ENCODE measurements around the gene TTLL10. TPM values are rescaled to one million over a fixed set of nuclear protein-coding genes. Genes with fewer than 3 reads are reported as not detected.

Gene TTLL10
- total and polyA plus RNA-seq, 8 donors, result 0.13 to 6.4 (median 0.46) TPM; not detected in 5

- Histone ChIP-seq H3K27ac (peak overlapping the region in 2 of 5 donors; percentile 20 to 33), H3K4me1 (peaks cover 20 to 63% (median 50%) of the 10 kb centered on the region in 4 donors), H3K9me3 (no peaks in the 10 kb centered on the region), H3K36me3 (peaks cover 0 to 17% (median 3%) of the 10 kb centered on the region in 4 donors), H3K27me3 (peaks cover 3 to 100% (median 40%) of the 10 kb centered on the region in 3 donors), H3K4me3 (no peak overlapping the region)
- intact Hi-C loops (cut with DNase I; ENCODE audit: low total_unique reads), result loop anchor here (5.0 to 10.0 kb wide), 2 partner anchors 47 to 55 kb away; no protein-coding TSS in a partner anchor
- DNase-seq, result peak in 1 of 2 donors; percentile 20
- TF ChIP-seq POLR2AphosphoS5 (IDR thresholded peaks at IDR 0.05) (no peak), CTCF (IDR thresholded peaks at IDR 0.05) (no peak), POLR2A (IDR thresholded peaks at IDR 0.05) (no peak), EP300 (IDR thresholded peaks at IDR 0.05) (no peak)
- WGBS, 5 donors, result 60 to 68% (median 64%) methylated on average over 18 to 32 of the region's 32 CpGs
Observed at GRCh38 chr1:1169429-1170214, 4.1 kb upstream of the TTLL10 start.

- H3K9me3 ChIP-seq, result no peaks in the 10 kb centered on the region
- intact Hi-C loops (cut with DNase I; ENCODE audit: low total_unique reads), result loop anchor here (5.0 to 10.0 kb wide), 2 partner anchors 48 to 54 kb away; no protein-coding TSS in a partner anchor
- peaks cover 0 to 17% (median 3%) of the 10 kb centered on the region in 4 donors for H3K36me3 ChIP-seq
- 36 to 45% (median 44%) methylated on average over 19 to 26 of the region's 26 CpGs for WGBS, 5 donors
- peaks cover 3 to 95% (median 40%) of the 10 kb centered on the region in 3 donors for H3K27me3 ChIP-seq
- DNase-seq, result peak in 1 of 2 donors; percentile 29
- peak overlapping the region in 3 of 5 donors; percentile 5 to 62 (median 20) for H3K27ac ChIP-seq
- peaks cover 16 to 63% (median 50%) of the 10 kb centered on the region in 4 donors for H3K4me1 ChIP-seq
- TF ChIP-seq POLR2AphosphoS5 (IDR thresholded peaks at IDR 0.05) (no peak), POLR2A (IDR thresholded peaks at IDR 0.05) (no peak), CTCF (IDR thresholded peaks at IDR 0.05) (no peak), EP300 (IDR thresholded peaks at IDR 0.05) (no peak)
- H3K4me3 ChIP-seq, result no peak overlapping the region
Observed at GRCh38 chr1:1170215-1171091, 3.2 kb upstream of the TTLL10 start.

GRCh38 chr1:1171161-1171545 lies 2.5 kb upstream of the TTLL10 start:
- DNase-seq, result no peak
- intact Hi-C loops (cut with DNase I; ENCODE audit: low total_unique reads), result loop anchor here (5.0 to 10.0 kb wide), 2 partner anchors 49 to 54 kb away; no protein-coding TSS in a partner anchor

More at GRCh38 chr1:1171161-1171545, 2.5 kb upstream of the TTLL10 start:
- Histone ChIP-seq H3K9me3 (no peaks in the 10 kb centered on the region), H3K27me3 (peaks cover 3 to 95% (median 35%) of the 10 kb centered on the region in 3 donors), H3K4me3 (no peak overlapping the region), H3K4me1 (peaks cover 11 to 60% (median 46%) of the 10 kb centered on the region in 4 donors), H3K36me3 (peaks cover 0 to 17% (median 3%) of the 10 kb centered on the region in 4 donors), H3K27ac (peak overlapping the region in 2 of 5 donors; percentile 20 to 62)
- no peak for TF ChIP-seq POLR2A (IDR thresholded peaks at IDR 0.05)
- no peak for TF ChIP-seq POLR2AphosphoS5 (IDR thresholded peaks at IDR 0.05)
- no peak for TF ChIP-seq EP300 (IDR thresholded peaks at IDR 0.05)
- TF ChIP-seq CTCF (IDR thresholded peaks at IDR 0.05), result no peak
- 52 to 67% (median 61%) methylated on average over 12 of the region's 12 CpGs; no CpG with 5 or more reads in 1 of the 5 donors for WGBS, 5 donors

Measured in stomach (tissue), 9 donors.